OCI-LY7 (cell line): ENCODE measurements around the gene HDAC10. TPM values are rescaled to one million over a fixed set of nuclear protein-coding genes. Genes with fewer than 3 reads are reported as not detected.
A peak's percentile ranks its signal among the peaks of the same experiment; 100 is the strongest.

Experiments
- BruUV-seq: library from RNA; stranded (reverse); fragments of 400-500 nt; replicated peaks from 2 replicates; lab custom pipeline; 2021; lab: Mats Ljungman, UMichigan
- CTCF ChIA-PET: fragments of 300-600 bp; sonication (Branson Sonifier 250); formaldehyde crosslinking; loops from one replicate; lab custom pipeline; 2022; ENCODE audit warnings: antibody characterized with exemption; ENCODE audit not compliant: unreplicated experiment; lab: Charles Lee
- POLR2A ChIA-PET: fragments of 300-600 bp; sonication (Branson Sonifier 250); formaldehyde crosslinking; loops from one replicate; lab custom pipeline; 2022; ENCODE audit warnings: antibody characterized with exemption; lab: Charles Lee
- DNase-seq: peaks from one replicate; pipeline ENCODE4 v3.0.0-alpha.2; 2015; ENCODE audit warnings: low spot score
- H2AFZ ChIP-seq: fragments of 200-600 bp; sonication (generic), shearing (Covaris generic); 2 replicates; pipeline ENCODE4 v1.6.1; 2014; ENCODE audit warnings: mild to moderate bottlenecking, antibody characterized with exemption, low read length, moderate library complexity
- H3K27ac ChIP-seq: fragments of 200-600 bp; sonication (generic); 2 replicates; pipeline ENCODE4 v1.5.1; 2014; ENCODE audit warnings: mixed run types, low read depth, mild to moderate bottlenecking, moderate library complexity, low read length, inconsistent platforms; ENCODE audit not compliant: poor library complexity, severe bottlenecking
- H3K36me3 ChIP-seq: fragments of 200-600 bp; sonication (generic); 2 replicates; pipeline ENCODE4 v1.6.1; 2014; ENCODE audit warnings: mild to moderate bottlenecking, antibody characterized with exemption, low read length, moderate library complexity, mixed read lengths; ENCODE audit not compliant: insufficient read depth
- H3K4me1 ChIP-seq: fragments of 200-600 bp; sonication (generic); 2 replicates; pipeline ENCODE4 v1.5.1; 2014; ENCODE audit warnings: mild to moderate bottlenecking, low read length; ENCODE audit not compliant: insufficient read depth, poor library complexity, severe bottlenecking
- H3K4me2 ChIP-seq: fragments of 200-600 bp; sonication (generic); 2 replicates; pipeline ENCODE4 v1.6.1; 2014; ENCODE audit warnings: mild to moderate bottlenecking, low read length
- H3K4me3 ChIP-seq: fragments of 200-600 bp; sonication (generic); 2 replicates; pipeline ENCODE4 v1.5.1; 2014; ENCODE audit warnings: mild to moderate bottlenecking, low read depth, low read length; ENCODE audit not compliant: poor library complexity, severe bottlenecking
- H3K79me2 ChIP-seq: fragments of 200-600 bp; sonication (generic); 2 replicates; pipeline ENCODE4 v1.6.1; 2016; ENCODE audit warnings: low read depth, mild to moderate bottlenecking, low read length, moderate library complexity, mixed read lengths; ENCODE audit not compliant: insufficient read depth
- H3K9me2 ChIP-seq: fragments of 200-600 bp; sonication (generic); 2 replicates; pipeline ENCODE4 v1.6.1; 2016; ENCODE audit warnings: mild to moderate bottlenecking, low read length, mixed read lengths; ENCODE audit not compliant: insufficient read depth
- H3K9me3 ChIP-seq: fragments of 200-600 bp; sonication (generic); 2 replicates; pipeline ENCODE4 v1.6.1; 2014; ENCODE audit warnings: mild to moderate bottlenecking, mixed run types, low read length, mixed read lengths
- H4K20me1 ChIP-seq: fragments of 200-600 bp; sonication (generic); 2 replicates; pipeline ENCODE4 v1.6.1; 2014; ENCODE audit warnings: mild to moderate bottlenecking, antibody characterized with exemption, low read length, moderate library complexity, mixed read lengths; ENCODE audit not compliant: insufficient read depth
- EZH2phosphoT487 ChIP-seq: fragments of 200-600 bp; sonication (generic); IDR thresholded peaks from 2 replicates; pipeline ENCODE4 v1.6.1; 2018; ENCODE audit warnings: low read depth, borderline replicate concordance, mild to moderate bottlenecking, mixed run types, antibody characterized with exemption, low read length, moderate library complexity, mixed read lengths
- intact Hi-C: fragments of 100-400 bp; cut with micrococcal nuclease; formaldehyde crosslinking; loops from one replicate; pipeline ENCODE4 v1.10.0; 2022; ENCODE audit not compliant: unreplicated experiment
- total RNA-seq, 2 experiments: library from RNA; depleted of rRNA in 1 of 2; stranded (reverse); fragments of >200 nt in 1 of 2; shearing (Covaris generic) in 1 of 2; gene quantifications; 2 replicates each; pipeline ENCODE4 v1.2.3, GENCODE V29; 2014 to 2022
- TF ChIP-seq, protein P1 (sequence below): fragments of 200-600 bp; sonication (generic); conservative IDR thresholded peaks from 2 replicates; pipeline ENCODE4 v1.5.1; 2014; ENCODE audit warnings: mild to moderate bottlenecking, antibody characterized with exemption, low read length, moderate library complexity, mixed read lengths

Gene HDAC10
- total RNA-seq, 2 experiments from 2014 or later, result 49.4 to 74.9 TPM

DNA sequence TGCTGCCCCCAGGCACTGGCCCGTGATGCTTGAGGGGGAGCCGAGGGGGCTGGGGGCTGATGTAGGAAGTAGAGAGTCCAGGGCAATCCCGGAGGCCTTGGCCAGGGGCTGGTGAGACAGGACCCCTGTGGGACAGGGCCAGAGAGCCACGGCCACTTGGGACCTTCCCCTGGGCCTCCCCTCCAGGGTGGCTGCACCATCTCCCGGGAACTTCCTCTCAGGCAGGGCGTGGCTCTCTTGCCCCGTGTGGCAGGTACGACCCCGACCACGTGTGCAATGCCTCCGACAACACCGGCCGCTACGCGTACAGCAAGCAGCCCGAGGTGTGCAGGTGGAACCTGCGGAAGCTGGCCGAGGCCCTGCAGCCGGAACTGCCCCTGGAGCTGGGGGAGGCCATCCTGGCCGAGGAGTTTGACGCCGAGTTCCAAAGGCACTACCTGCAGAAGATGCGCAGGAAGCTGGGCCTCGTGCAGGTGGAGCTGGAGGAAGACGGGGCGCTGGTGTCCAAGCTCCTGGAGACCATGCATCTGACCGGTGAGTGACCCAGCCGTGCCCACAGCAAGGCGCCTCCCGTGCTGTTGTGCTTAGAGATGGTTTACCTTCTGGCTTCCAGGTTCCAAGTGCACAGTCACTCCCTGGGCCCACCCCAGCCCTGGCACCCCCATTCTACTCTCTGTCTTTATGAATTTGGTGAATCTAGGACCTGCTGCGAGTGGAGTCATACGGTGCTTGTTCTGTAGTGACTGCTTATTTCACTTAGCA is 40.5 kb downstream of the HDAC10 start:
- TF ChIP-seq, protein P1, sequence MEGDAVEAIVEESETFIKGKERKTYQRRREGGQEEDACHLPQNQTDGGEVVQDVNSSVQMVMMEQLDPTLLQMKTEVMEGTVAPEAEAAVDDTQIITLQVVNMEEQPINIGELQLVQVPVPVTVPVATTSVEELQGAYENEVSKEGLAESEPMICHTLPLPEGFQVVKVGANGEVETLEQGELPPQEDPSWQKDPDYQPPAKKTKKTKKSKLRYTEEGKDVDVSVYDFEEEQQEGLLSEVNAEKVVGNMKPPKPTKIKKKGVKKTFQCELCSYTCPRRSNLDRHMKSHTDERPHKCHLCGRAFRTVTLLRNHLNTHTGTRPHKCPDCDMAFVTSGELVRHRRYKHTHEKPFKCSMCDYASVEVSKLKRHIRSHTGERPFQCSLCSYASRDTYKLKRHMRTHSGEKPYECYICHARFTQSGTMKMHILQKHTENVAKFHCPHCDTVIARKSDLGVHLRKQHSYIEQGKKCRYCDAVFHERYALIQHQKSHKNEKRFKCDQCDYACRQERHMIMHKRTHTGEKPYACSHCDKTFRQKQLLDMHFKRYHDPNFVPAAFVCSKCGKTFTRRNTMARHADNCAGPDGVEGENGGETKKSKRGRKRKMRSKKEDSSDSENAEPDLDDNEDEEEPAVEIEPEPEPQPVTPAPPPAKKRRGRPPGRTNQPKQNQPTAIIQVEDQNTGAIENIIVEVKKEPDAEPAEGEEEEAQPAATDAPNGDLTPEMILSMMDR, result no peak
- no peak for TF ChIP-seq EZH2phosphoT487
- no TSS peak for BruUV-seq
- Histone ChIP-seq H3K4me1 (peaks cover 14% of the 10 kb centered on the region), H3K4me2 (no peak overlapping the region), H4K20me1 (no peaks in the 10 kb centered on the region), H3K9me2 (no peaks in the 10 kb centered on the region), H3K79me2 (no peaks in the 10 kb centered on the region), H3K36me3 (peaks cover 86% of the 10 kb centered on the region), H3K9me3 (no peaks in the 10 kb centered on the region), H3K4me3 (no peak overlapping the region), H3K27ac (no peak overlapping the region), H2AFZ (no peak overlapping the region)
- POLR2A ChIA-PET, result no interaction called here
- intact Hi-C loops, result no loop called here
- CTCF ChIA-PET, result no interaction called here
- no peak for DNase-seq

DNA sequence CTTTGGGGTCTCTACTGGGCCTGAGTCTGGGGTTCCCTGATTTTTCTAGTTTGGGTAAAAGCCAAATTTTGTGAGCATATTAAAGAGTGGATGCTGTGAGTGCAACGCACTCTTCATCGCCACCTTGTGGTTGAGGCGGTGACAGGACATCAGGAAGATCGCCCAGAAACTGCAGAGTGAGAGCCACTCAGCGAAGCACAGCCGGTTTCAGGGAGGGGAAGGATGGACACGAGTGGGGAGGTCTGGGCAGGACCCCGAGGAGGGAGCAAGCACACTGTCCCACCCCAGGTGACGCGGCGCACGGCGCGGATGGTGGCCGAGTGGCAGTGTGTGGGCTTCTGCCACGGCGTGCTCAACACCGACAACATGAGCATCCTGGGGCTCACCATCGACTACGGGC is 41.2 kb downstream of the HDAC10 start:
- no peak overlapping the region for H2AFZ ChIP-seq
- H3K4me3 ChIP-seq, result no peak overlapping the region
- H3K79me2 ChIP-seq, result 0 out of 2 replicates have a peak, but pooled peaks cover under 1% of the 10 kb centered on the region
- no TSS peak for BruUV-seq
- DNase-seq, result peak; percentile 78
- no peaks in the 10 kb centered on the region for H4K20me1 ChIP-seq
- intact Hi-C loops, result loop anchor here (1.0 kb wide), 1 partner anchor 61 kb away; no protein-coding TSS in a partner anchor
- POLR2A ChIA-PET, result no interaction called here
- TF ChIP-seq EZH2phosphoT487, result no peak
- TF ChIP-seq, protein P1, result peak; percentile 91
- peaks cover 14% of the 10 kb centered on the region for H3K4me1 ChIP-seq
- H3K4me2 ChIP-seq, result no peak overlapping the region
- H3K36me3 ChIP-seq, result peaks cover 84% of the 10 kb centered on the region
- H3K9me2 ChIP-seq, result no peaks in the 10 kb centered on the region
- CTCF ChIA-PET, result no interaction called here
- H3K9me3 ChIP-seq, result no peaks in the 10 kb centered on the region
- no peak overlapping the region for H3K27ac ChIP-seq
